ENCODE data around the gene ZC3H6. TPM values are rescaled to one million over a fixed set of nuclear protein-coding genes. Genes with fewer than 3 reads are reported as not detected.

ZC3H6 gene
- total RNA-seq, 1 donor from 2014 or later: 21.7 TPM

- Histone ChIP-seq H3K9me3 (ENCODE audit: low read depth) (no peaks in the 10 kb centered on the region), H3K27me3 (no peaks in the 10 kb centered on the region), H2AFZ (replicated peaks) (no peak overlapping the region), H3K79me2 (ENCODE audit: low read depth) (no peaks in the 10 kb centered on the region), H3K4me3 (no peak overlapping the region), H4K20me1 (ENCODE audit: low read depth) (no peaks in the 10 kb centered on the region), H3K27ac (no peak overlapping the region), H3K36me3 (peaks cover 11% of the 10 kb centered on the region), H3K4me1 (no peaks in the 10 kb centered on the region), H3F3A (ENCODE audit: low read depth) (no peaks in the 10 kb centered on the region), H3K9ac (no peak overlapping the region), H3K4me2 (no peak overlapping the region)
- no peaks in the 10 kb centered on the region for H3K9me3 Mint-ChIP-seq
- H3K4me1 Mint-ChIP-seq: no peaks in the 10 kb centered on the region
- no peak overlapping the region for H3K27ac Mint-ChIP-seq
- H3K27me3 Mint-ChIP-seq (ENCODE audit: insufficient read depth, low read depth): no peaks in the 10 kb centered on the region
- no peak for DNase-seq (ENCODE audit: low spot score)
- H3K36me3 Mint-ChIP-seq: peaks cover 22% of the 10 kb centered on the region
- no peak overlapping the region for H3K4me3 Mint-ChIP-seq
- TF ChIP-seq EZH2 (IDR thresholded peaks at IDR 0.05) (no peak), EZH2phosphoT487 (IDR thresholded peaks at IDR 0.05) (no peak), CTCF (IDR thresholded peaks at IDR 0.05) (no peak)
Observed at GRCh38 chr2:112301171-112301584, 25.8 kb downstream of the ZC3H6 start.

GRCh38 chr2:112301973-112302372, 26.6 kb downstream of the ZC3H6 start:
- Mint-ChIP-seq H3K4me1 (no peaks in the 10 kb centered on the region), H3K27me3 (ENCODE audit: insufficient read depth, low read depth) (no peaks in the 10 kb centered on the region), H3K4me3 (no peak overlapping the region), H3K36me3 (peaks cover 25% of the 10 kb centered on the region), H3K27ac (no peak overlapping the region), H3K9me3 (no peaks in the 10 kb centered on the region)
- H3K4me2 ChIP-seq: no peak overlapping the region
- no peaks in the 10 kb centered on the region for H4K20me1 ChIP-seq (ENCODE audit: low read depth)
- no peaks in the 10 kb centered on the region for H3F3A ChIP-seq (ENCODE audit: low read depth)
- H3K27ac ChIP-seq: no peak overlapping the region
- H3K9me3 ChIP-seq (ENCODE audit: low read depth): no peaks in the 10 kb centered on the region
- no peak overlapping the region for H2AFZ ChIP-seq (replicated peaks)
- H3K36me3 ChIP-seq: peaks cover 11% of the 10 kb centered on the region
- H3K27me3 ChIP-seq: no peaks in the 10 kb centered on the region
- no peaks in the 10 kb centered on the region for H3K4me1 ChIP-seq
- H3K4me3 ChIP-seq: no peak overlapping the region
- TF ChIP-seq CTCF (IDR thresholded peaks at IDR 0.05): no peak
- TF ChIP-seq EZH2phosphoT487 (IDR thresholded peaks at IDR 0.05): no peak
- TF ChIP-seq EZH2 (IDR thresholded peaks at IDR 0.05): no peak
- no peak for DNase-seq (ENCODE audit: low spot score)
- no peak overlapping the region for H3K9ac ChIP-seq
- no peaks in the 10 kb centered on the region for H3K79me2 ChIP-seq (ENCODE audit: low read depth)

- TF ChIP-seq CTCF (IDR thresholded peaks at IDR 0.05) (no peak), EZH2 (IDR thresholded peaks at IDR 0.05) (no peak), EZH2phosphoT487 (IDR thresholded peaks at IDR 0.05) (no peak)
Observed at GRCh38 chr2:112304298-112304941, 29.0 kb downstream of the ZC3H6 start.

More at GRCh38 chr2:112304298-112304941, 29.0 kb downstream of the ZC3H6 start:
- H3K27ac Mint-ChIP-seq: no peak overlapping the region
- Histone ChIP-seq H3K9ac (no peak overlapping the region), H3K4me2 (no peak overlapping the region), H3K79me2 (ENCODE audit: low read depth) (no peaks in the 10 kb centered on the region), H3K36me3 (peaks cover 11% of the 10 kb centered on the region), H3K27ac (no peak overlapping the region), H3K27me3 (no peaks in the 10 kb centered on the region), H2AFZ (replicated peaks) (no peak overlapping the region), H3K4me1 (no peaks in the 10 kb centered on the region), H3K4me3 (no peak overlapping the region), H3K9me3 (ENCODE audit: low read depth) (no peaks in the 10 kb centered on the region), H3F3A (ENCODE audit: low read depth) (no peaks in the 10 kb centered on the region), H4K20me1 (ENCODE audit: low read depth) (no peaks in the 10 kb centered on the region)
- peaks cover 26% of the 10 kb centered on the region for H3K36me3 Mint-ChIP-seq
- no peaks in the 10 kb centered on the region for H3K4me1 Mint-ChIP-seq
- no peak overlapping the region for H3K4me3 Mint-ChIP-seq
- H3K27me3 Mint-ChIP-seq (ENCODE audit: insufficient read depth, low read depth): no peaks in the 10 kb centered on the region
- DNase-seq (ENCODE audit: low spot score): no peak
- no peaks in the 10 kb centered on the region for H3K9me3 Mint-ChIP-seq
